ENCODE data around the gene MAGED1. TPM values are rescaled to one million over a fixed set of nuclear protein-coding genes. Genes with fewer than 3 reads are reported as not detected.
A peak's percentile ranks its signal among the peaks of the same experiment; 100 is the strongest.

Gene MAGED1
- total and polyA plus RNA-seq, 2 donors (not counting 1 experiment from before 2014, with no cell fraction given), result 28.3 to 29.1 TPM

GRCh38 chrX:51860679-51861078, 32.7 kb upstream of the MAGED1 start:
- Histone ChIP-seq H3K4me3 (ENCODE audit: control extremely low read depth in 1 of 5, extremely low read depth in 1 of 5, insufficient read depth in 1 of 5, low read depth in 2 of 5, low read length in 4 of 5) (no peak overlapping the region), H3K79me2 (ENCODE audit: control insufficient read depth, insufficient read depth, low read length) (peaks cover 9% of the 10 kb centered on the region), H3K36me3 (replicated peaks in 1 of 2; ENCODE audit: control extremely low read depth in 1 of 2, control insufficient read depth in 1 of 2, extremely low read depth in 1 of 2, insufficient read depth in 2 of 2, low read length in 1 of 2) (peaks cover 0 to 2% of the 10 kb centered on the region in 2 experiments), H3K27ac (ENCODE audit: low read length in 2 of 2) (no peak overlapping the region), H3K27me3 (replicated peaks in 1 of 4; ENCODE audit: control extremely low read depth in 1 of 4, control insufficient read depth in 3 of 4, insufficient read depth in 4 of 4, low read length in 3 of 4) (no peaks in the 10 kb centered on the region), H3K9me3 (ENCODE audit: control extremely low read depth in 1 of 3, control insufficient read depth in 2 of 3, insufficient read depth in 1 of 3, low read length in 2 of 3) (peaks cover 0 to 9% (median 1%) of the 10 kb centered on the region in 3 donors), H2AFZ (ENCODE audit: insufficient read depth, low read depth, low read length, poor library complexity, severe bottlenecking) (no peak overlapping the region), H3K4me1 (ENCODE audit: control insufficient read depth in 2 of 2, insufficient read depth in 2 of 2, low read length in 2 of 2) (no peaks in the 10 kb centered on the region), H3K9ac (ENCODE audit: low read length) (no peak overlapping the region), H3K4me2 (replicated peaks; ENCODE audit: low read depth, low read length, poor library complexity, severe bottlenecking) (no peak overlapping the region), H4K20me1 (ENCODE audit: control insufficient read depth, insufficient read depth, low read length, poor library complexity, severe bottlenecking) (no peaks in the 10 kb centered on the region)
- no peak overlapping the region for H3K4me3 Mint-ChIP-seq
- WGBS (ENCODE audit: insufficient coverage), result 20% methylated on average over 1 of the region's 2 CpGs
- DNase-seq (peak; percentile 12), ATAC-seq (ENCODE audit: low read depth) (no peak)
- TF ChIP-seq EZH2 (IDR thresholded peaks at IDR 0.05; ENCODE audit: borderline replicate concordance, insufficient read depth, low read depth, low read length, poor library complexity, severe bottlenecking) (no peak), CTCF (IDR thresholded peaks at IDR 0.05) (no peak)
- peaks cover 3% of the 10 kb centered on the region for H3K9me3 Mint-ChIP-seq (ENCODE audit: insufficient read depth)
- peaks cover 8% of the 10 kb centered on the region for H3K4me1 Mint-ChIP-seq
- intact Hi-C loops (cut with micrococcal nuclease), result no loop called here
- H3K27me3 Mint-ChIP-seq, result no peaks in the 10 kb centered on the region
- ChIA-PET POLR2A (no interaction called here), CTCF (interaction anchor here (1.0 kb wide), 1 partner anchor 373 kb away, joined by 5 read pairs; no protein-coding TSS in a partner anchor)
- no peak overlapping the region for H3K27ac Mint-ChIP-seq

- Histone ChIP-seq H4K20me1 (ENCODE audit: control insufficient read depth, insufficient read depth, low read length, poor library complexity, severe bottlenecking) (no peaks in the 10 kb centered on the region), H2AFZ (ENCODE audit: insufficient read depth, low read depth, low read length, poor library complexity, severe bottlenecking) (no peak overlapping the region), H3K4me3 (ENCODE audit: control extremely low read depth in 1 of 5, extremely low read depth in 1 of 5, insufficient read depth in 1 of 5, low read depth in 2 of 5, low read length in 4 of 5) (no peak overlapping the region), H3K4me2 (replicated peaks; ENCODE audit: low read depth, low read length, poor library complexity, severe bottlenecking) (no peak overlapping the region), H3K4me1 (ENCODE audit: control insufficient read depth in 2 of 2, insufficient read depth in 2 of 2, low read length in 2 of 2) (no peaks in the 10 kb centered on the region), H3K27ac (ENCODE audit: low read length in 2 of 2) (no peak overlapping the region), H3K79me2 (ENCODE audit: control insufficient read depth, insufficient read depth, low read length) (peaks cover 16% of the 10 kb centered on the region), H3K9me3 (ENCODE audit: control extremely low read depth in 1 of 3, control insufficient read depth in 2 of 3, insufficient read depth in 1 of 3, low read length in 2 of 3) (peaks cover 0 to 1% (median 0%) of the 10 kb centered on the region in 3 donors), H3K9ac (ENCODE audit: low read length) (no peak overlapping the region), H3K36me3 (replicated peaks in 1 of 2; ENCODE audit: control extremely low read depth in 1 of 2, control insufficient read depth in 1 of 2, extremely low read depth in 1 of 2, insufficient read depth in 2 of 2, low read length in 1 of 2) (no peaks in the 10 kb centered on the region), H3K27me3 (replicated peaks in 1 of 4; ENCODE audit: control extremely low read depth in 1 of 4, control insufficient read depth in 3 of 4, insufficient read depth in 4 of 4, low read length in 3 of 4) (no peaks in the 10 kb centered on the region)
- Mint-ChIP-seq H3K27me3 (no peaks in the 10 kb centered on the region), H3K4me1 (peaks cover 8% of the 10 kb centered on the region), H3K27ac (no peak overlapping the region), H3K4me3 (no peak overlapping the region), H3K9me3 (ENCODE audit: insufficient read depth) (peaks cover 3% of the 10 kb centered on the region)
- ATAC-seq (ENCODE audit: low read depth) (no peak), DNase-seq (no peak)
- WGBS (ENCODE audit: insufficient coverage), result no CpG with 5 or more reads among the region's 1 CpG
- ChIA-PET CTCF (no interaction called here), POLR2A (no interaction called here)
- intact Hi-C loops (cut with micrococcal nuclease), result no loop called here
- TF ChIP-seq CTCF (IDR thresholded peaks at IDR 0.05) (no peak), EZH2 (IDR thresholded peaks at IDR 0.05; ENCODE audit: borderline replicate concordance, insufficient read depth, low read depth, low read length, poor library complexity, severe bottlenecking) (no peak)
These were observed 30.5 kb upstream of the MAGED1 start for GRCh38 chrX:51862920-51863319.

Data from B cell (primary cell).